GM03348 (cell line): ENCODE measurements around the gene BAG1.
A peak's percentile ranks its signal among the peaks of the same experiment; 100 is the strongest.

Source experiments
- DNase-seq: peaks from one replicate; pipeline ENCODE4 v3.0.0; 2012; ENCODE audit warnings: low spot score

BAG1 gene

DNA sequence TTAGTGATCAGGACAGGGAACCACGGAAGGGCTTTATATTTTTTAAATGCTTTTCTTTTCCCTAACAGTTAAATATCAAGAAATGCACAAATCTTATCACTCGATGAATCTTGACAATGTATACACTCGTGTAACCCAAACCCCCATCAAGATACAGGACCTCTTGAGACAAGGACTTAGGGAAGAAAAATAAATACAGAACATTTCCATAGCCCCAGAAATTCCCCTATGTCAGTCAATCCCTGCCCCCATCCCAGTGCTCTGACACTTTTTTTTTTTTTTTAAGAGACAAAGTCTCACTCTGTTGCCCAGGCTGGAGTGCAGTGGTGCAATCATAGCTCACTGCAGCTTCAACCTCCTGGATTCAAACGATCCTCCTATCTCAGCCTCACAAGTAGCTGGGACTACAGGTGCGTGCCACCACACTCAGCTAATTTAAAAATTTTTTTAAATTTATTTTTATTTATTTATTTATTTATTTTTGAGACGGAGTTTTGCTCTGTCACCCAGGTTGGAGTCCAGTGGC lies 21.8 kb downstream of the BAG1 start:
- DNase-seq: no peak

DNA sequence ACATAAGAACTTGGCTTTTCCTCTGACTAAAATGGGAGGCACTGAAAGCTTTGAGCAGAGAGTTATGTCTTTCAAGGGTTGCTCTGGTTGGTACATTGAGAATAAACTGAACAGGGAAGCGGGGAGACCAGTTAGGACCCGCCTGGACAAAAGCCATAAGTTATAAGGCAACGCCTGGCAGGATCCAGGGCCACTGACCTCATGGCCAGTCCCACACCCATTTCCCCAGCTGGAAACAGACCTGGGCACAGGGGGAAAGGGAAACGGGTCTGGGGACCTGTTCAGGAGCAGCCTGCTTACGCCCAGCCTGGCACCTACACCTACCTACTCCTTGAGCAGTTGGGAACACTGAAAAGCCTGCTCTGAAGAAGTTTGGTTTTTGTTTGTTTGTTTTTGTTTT lies 23.2 kb downstream of the BAG1 start:
- no peak for DNase-seq

DNA sequence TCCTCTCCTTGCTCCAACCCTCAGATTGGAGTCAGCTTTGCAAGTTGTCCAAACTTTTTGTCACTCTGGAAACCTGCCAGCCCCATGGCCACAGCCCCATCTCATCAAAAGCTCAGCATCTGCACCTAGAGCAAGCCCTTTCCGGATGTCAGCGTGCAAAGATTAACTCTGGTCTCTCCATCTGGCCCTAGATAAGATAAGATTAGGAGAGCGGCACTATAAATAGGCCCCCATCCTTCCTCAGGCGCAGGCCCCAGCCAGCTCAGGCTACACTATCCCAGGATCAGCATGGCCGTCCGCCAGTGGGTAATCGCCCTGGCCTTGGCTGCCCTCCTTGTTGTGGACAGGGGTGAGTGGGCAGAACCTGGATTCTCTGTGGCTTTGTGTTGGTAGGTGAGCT lies 24.6 kb downstream of the BAG1 start, which contains the start of gene SPINK4:
SPINK4 (plus strand) TSS at position 247 of the 400 bp plus-strand sequence; CDS start at position 289, 42 bp downstream.
- no peak for DNase-seq

DNA sequence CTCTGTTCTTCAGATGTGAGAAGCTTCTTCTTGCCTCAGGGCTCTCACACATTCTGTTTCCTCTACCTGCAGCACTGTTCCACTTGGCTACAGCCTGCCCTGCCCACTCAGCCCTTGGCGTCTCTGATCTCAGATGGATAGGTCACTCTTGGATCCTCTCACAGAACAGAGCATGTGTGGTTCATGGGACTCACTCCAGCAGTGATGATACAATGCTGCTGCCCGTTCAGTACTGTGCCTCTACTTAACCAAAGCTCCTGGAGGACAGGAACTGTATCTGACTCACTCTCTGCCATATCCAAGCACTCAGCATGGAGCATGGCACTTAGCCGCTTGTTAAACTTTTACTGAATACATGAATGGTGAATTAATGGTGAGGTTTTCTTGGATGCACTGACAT lies 27.9 kb downstream of the BAG1 start:
- DNase-seq: no peak

DNA sequence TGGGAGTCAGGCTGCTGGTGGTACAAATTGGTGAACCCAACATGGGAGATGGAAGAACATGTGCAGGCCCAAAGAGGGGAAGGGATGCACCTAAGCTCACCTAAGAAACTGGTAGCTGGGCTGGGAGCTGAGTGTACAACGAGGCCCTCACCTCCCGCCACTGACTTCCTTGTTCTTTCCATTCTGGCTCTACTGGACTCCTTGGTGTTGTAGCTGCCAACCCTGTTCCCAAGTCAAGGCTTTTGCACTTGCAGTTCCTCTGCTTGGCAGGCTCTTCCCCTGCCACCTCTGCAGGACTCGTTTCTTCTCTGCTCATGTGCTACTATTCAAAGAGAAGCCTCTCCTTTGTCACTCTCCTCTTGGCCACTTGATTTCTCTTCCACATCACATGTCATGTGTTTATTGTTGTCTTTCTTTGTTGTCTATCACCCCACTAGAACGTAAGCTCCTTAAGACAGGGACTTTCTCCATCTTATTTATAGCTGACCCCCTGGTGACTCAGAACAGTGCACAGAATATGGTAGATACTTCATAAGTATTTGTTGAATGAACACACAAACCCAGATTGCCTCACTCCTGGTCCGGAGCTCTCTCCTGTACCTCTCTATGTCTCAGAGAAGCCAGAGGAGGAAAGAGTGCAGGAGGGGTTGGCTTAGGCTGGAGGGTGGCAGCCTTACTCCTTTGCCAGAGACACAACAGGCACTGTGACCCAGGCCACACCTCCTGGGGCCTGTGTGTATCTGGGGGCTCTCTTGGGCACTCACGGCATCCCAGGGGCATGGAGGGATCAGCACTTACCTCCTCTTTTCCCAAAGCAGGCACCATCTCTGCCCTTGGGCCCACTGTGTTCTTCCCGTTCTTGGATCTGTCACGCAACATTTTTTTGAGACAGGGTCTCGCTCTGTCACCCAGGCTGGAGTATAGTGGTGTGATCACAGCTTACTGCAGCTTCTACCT lies 29.7 kb downstream of the BAG1 start:
- no peak for DNase-seq

DNA sequence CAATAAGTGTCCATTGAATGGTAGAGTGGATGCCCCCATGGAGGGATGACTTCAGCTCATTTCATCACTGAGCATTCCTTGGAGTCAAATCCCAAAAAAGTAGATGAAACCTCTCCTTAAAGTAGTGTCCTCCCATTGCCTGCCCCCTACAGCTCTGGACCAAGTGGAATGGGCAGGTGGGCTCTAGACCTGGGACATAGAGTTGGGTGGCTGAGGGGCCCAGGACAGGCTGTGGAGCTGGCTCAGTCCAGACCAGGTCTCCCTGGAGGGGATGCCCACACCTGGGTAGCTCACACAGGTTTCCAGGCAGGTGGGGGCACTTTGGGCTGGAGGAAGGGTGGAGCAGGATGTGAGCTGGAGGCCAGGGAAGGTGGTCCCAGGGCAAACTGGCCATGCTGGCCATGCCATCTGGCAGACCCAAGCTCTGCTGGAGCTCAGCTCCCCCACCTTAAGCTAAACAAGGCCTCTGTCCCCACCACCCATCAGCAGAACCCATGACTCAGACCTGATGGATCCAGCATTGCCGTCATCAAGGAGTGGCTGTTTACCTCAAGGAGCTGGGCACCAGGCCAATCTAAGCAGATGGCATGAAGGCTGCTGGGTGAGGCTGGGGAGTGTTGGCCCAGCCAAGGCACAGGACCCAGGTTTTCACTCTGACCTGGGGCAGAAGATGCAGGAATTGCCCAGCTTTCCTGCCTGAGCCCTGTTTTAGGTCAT lies 30.7 kb downstream of the BAG1 start:
- peak; percentile 45 for DNase-seq

DNA sequence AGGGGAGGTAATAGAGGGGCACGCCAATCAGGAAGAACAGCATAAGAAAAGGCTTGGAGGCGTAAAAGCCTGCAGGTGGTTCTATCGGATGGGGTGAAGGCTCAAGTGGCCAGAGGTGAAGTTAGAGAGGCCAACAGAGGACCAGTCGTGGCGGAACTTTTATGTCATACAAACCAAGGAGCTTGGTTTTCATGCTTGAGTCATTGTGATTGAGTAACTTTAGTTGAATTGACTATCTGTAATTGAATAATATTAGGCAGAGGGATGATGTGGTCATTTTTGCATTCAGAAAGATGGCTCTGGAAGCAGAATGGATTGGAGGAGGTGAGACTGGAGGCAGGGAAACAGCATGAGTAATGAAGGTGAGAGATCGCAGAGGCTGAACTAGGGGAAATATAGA lies 31.7 kb downstream of the BAG1 start:
- DNase-seq: no peak

DNA sequence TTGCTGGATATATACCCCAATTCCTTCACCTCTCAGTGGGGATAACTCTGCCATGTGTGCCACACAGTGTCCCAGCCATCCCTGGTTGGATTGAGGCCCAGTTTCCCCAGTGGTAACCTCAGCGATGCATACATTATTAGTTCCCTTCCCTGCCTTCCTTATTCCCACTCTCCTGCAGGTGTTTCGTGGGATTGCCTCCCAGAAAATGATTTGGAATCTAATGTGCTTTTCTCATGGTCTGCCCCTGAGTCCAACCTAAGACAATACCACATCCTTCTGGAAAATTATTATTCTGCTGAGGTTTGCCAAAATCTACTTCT lies 32.9 kb downstream of the BAG1 start:
- no peak for DNase-seq

DNA sequence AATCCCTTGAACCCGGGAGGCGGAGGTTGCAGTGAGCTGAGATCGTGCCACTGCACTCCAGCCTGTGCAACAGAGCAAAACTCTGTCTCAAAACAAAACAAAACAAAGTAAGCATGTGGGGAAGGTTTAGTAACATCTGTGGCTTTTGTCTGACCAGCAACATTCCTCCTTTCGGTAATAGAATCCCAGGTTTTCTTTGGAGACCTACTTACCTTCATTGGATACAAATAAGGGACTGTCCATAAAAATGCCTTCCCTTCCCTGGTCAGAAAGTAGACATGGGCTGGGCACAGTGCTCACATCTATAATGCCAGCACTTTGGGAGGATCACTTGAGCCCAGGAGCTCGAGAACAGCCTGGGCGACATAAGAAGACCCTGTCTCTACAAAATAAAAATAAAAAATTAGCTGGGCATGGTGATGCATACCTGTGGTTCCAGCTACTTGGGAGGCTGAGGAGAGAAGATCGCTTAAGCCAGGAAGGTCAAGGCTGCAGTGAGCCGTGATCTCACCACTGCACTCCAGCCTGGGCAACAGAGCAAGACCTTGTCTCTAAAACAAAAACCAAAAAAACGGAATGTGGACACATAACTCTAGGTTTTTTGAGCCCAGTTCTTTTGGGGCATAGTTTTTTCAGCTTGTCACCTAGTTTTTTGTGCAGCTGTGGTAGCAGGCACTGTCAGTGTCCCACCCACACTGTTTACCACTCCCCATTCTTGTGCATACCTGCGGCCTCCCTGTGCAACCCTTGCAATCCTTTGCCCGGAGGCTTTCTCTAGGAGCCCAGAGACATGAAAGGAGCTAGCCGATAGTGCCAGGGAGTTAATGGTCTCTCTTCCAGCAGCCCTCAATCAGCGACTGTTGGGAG lies 33.5 kb downstream of the BAG1 start:
- DNase-seq: no peak

DNA sequence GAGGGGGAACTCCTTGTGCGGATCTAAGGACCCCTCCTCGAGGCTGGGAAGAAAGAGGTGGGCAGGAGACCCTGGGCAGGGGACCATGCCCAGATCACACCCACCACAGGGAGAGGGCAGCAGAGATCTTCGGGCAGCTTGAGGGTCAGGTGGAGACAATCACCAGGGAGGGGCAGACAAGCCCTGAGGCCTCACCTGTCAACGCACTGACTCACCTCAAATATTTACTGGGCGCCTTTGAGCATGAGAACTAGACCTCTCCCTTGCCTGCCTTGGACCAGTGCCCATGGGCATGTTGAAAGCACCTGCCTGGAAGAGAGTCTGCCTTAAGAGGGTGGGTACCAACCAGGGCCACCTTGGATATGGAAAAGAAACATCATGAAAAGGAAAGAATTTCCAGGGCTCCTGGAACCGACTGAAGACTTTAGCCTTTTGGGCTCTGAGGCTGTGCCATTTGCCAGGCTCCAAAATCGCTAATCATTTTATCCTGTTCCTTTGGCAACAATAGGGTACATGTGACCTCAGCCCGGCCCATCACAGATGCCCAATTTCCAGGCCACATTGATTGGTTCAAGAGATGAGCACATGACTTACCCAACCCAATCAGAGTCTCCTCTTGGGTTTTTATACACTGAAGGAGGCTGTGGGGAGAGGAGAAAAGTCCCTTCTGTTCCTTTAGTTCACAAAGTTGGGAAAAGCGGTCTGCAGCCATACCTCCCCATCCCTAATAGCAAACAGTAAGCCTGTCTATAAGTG lies 35.0 kb downstream of the BAG1 start:
- no peak for DNase-seq

DNA sequence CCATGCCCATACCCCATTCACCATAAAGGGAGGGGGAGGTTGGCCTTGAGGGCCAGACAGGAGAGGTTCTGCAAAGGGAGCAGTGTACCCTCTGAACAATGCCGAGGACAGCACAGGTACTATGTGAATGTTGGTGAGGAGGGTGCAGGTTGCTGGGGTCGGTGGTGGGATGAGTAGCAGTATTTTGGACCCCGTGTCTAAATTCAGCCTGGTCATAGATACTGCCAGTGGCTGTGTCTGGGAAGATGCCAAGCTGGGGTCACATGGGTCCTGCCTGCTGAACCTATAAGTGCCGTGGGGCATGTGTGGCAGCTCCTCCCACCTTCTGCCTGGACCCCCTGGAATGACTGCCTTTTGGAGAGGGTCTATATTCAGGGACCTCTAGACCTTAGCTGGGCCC lies 35.9 kb downstream of the BAG1 start:
- DNase-seq: no peak

DNA sequence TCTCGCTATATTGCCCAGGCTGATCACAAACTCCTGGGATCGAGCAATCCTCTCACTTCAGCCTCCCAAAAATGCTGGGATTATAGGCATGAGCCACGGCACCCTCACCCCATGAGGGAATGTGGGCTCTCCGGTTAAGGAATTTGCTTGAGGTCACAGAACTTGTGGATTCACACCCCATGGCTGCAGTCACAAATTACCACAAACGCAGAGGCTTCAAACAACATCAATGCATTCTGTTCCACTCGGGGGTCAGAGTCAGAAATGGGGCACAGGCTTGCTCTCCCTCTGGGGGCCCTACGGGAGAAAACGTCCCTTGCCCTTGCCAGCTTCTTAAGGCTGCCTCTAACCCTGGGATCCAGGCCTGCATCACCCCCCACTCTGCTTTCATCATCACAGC lies 36.8 kb downstream of the BAG1 start:
- no peak for DNase-seq

DNA sequence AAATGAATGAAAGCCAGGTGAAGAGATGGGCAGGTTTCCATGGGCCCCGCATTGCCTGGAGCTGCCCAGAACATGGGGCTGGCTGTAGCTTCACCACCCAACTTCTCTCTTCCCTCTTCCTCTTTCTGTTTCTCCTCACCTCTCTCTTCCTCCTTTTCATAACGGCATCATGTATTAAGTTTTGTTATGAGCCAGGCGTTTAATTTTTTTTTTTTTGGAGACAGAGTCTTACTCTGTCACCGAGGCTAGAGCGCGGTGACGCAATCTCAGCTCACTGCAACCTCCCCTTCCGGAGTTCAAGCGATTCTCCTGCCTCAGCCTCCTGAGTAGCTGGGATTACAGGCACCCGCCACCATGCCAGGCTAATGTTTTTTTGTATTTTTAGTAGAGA lies 37.5 kb downstream of the BAG1 start:
- DNase-seq: no peak

DNA sequence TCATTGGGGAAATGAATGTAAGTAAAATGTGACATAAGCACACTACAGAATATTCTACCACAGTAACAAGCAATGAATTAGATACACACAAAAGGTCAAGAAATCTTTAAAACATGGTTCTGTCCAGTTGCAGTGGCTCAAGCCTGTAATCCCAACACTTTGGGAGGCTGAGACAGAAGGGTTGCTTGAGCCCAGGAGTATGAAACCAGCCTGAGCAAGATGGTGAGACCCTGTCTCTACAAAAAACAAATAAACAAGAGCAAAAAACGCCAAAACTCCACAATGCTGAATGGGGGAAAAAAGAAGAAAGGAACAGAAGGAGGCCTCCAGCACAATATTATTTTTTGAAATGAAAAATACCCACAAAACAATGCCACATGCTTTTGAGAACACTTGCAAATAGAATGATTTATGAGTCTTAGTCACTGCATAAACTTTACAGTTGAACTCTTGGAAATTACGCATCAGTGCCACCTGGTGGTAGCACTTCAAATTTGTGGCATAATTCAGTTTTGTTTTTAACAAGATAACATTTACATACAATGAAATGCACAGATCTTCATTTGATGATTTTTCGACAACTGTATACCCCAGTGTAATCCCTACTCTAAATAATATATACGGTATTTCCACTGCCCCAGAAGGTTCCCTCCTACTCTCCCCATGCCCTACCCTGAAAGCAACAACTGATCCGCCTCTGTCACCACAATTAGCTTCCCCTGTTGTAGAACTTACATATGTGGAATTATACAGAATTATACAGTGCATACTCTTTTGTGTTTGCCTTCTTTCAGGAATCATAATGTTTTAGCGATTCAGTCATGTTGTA lies 39.0 kb downstream of the BAG1 start:
- peak; percentile 75 for DNase-seq

DNA sequence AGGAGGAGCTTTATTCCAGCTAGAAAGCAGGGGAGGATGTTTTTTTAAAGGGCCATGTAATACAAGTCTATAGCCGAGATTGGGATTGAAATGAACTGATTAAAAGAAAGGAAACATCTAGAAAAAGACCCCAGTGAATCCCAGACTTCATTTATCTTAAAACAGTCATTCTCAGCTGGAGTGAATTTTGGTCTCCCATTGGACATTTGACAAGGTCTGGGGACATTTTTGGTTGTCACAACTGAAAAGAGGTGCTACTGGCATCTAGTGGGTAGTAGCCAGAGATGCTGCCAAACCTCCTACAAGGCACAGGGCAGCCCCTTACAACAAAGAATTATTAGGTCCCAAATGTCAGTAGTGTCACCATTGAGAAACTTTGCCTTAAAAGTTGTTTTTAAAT lies 40.8 kb downstream of the BAG1 start:
- DNase-seq: no peak

DNA sequence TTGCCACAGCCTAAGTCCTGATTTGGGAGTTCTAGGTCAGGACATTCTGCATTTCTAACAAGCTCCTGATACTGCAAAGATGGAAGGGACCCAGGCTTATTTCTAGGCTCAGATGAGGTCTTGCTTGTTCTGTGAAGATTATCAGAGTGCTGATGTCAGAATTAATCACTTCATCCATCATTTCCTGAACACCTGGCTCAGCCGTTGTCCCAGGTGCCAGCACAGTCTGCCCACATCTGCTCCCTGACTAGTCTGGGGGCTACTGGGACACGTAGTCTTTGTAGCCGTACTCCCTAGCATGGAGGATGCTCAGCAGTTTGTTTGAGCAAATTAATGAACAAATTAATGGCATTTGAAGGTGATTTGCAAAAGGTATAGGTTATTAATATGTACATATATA lies 42.5 kb downstream of the BAG1 start:
- no peak for DNase-seq

DNA sequence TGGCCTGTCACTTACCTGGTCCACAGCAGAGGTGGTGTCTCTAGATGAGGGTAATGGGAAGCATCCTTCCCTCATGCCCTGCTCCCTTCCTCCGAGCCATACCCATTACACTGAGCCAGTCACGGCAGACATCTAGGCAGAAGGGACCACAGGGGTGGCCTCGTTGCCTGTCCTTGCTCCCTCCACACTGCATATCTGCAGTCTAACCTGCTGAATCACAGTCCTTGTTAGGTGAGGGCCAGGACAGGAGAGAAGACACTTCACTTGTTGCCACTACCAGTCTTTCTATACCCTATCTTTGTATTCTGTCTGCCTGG lies 43.0 kb downstream of the BAG1 start:
- no peak for DNase-seq

DNA sequence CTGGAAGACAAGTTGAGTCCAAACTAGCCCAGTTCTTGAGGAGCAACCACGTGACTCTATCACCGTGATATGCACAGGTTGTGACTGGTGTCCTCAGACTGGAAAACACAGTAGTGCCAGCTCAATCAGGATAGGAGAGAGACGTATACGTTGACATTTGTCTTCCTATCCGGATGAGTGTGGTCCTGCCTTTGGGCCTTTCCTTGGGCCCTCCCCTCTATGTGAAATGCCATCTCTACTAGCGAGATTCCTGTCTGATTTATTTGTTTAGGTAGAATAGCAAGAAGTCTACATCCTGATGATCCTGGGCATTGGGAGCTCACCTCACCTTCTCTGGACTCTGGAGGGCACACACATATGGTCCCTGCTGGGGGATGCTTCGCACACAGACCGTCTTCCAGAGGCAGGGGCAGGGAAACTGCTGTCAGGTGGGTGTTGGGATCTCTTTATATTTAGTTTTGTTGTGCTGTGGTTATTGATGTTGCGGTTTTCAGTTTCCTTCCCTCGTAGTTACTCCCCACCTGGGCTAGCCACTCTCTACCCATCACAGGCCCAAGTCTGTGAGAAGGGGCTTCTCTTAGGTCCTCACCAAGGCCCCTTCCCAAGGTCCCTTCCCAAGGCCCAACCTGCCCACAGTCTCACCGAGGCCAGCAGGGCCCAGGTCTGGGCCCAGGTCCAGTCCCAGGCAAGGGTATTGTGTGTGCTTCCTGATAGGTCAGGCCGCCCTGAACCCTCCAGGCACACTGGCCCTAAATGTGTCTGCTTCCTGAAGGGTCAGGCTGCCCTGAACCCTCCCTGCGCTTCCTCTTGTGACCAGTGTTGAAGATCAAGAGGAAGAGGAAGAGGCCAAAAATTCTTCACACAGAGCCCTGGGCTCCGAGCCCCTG lies 43.6 kb downstream of the BAG1 start:
- DNase-seq: no peak

DNA sequence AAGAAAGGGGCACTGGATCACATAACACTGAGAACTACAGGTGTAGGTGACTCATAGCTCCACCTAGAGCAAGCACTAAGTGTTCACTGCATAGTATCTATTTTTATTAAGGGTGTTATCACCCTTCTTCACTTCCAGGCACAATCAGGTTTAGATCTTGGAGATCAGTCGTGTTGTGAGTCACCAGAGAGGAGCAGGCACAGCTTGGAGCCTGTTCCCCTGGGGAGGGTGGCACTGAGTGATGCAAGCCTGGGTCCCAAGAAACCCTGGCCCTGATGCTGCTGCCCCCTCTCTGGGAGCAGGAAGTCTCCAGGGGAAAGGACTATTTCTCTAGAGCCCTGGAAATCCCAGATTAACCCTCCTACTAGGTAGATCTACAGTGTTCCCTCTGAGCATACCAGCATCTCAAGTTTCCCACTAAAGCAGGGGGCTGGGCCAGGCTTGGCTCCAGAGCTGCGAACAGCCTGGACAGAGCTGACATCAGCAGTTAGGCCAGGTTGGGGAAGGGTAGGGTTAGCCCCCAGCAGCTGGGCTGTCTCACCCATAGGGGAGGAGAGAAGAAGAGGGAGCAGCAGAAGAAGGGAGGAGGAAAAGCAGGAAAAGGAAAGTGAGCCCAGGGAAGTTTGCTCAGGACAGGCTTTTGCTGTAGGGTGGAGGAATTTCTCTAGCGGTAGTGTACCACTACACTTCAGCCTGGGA lies 52.7 kb downstream of the BAG1 start:
- no peak for DNase-seq
